ENCODE results near the gene MTF2.
A peak's percentile ranks its signal among the peaks of the same experiment; 100 is the strongest.
"Not testable (repeated sequence)": the region's sequence is repeated elsewhere in the genome, so short reads cannot be mapped to it uniquely, and the experiment has no call there.

The MTF2 gene

GRCh38 chr1:93142161-93142560, 63.1 kb downstream of the MTF2 start:
- no peak for DNase-seq (ENCODE audit: low read depth)

GRCh38 chr1:93143136-93143535, 64.1 kb downstream of the MTF2 start:
- DNase-seq (ENCODE audit: low read depth), result no peak

GRCh38 chr1:93143769-93144168, 64.7 kb downstream of the MTF2 start:
- no peak for DNase-seq (ENCODE audit: low read depth)

- DNase-seq (ENCODE audit: low read depth), result no peak
These were observed 68.9 kb downstream of the MTF2 start for GRCh38 chr1:93148001-93148400.

- no peak for DNase-seq (ENCODE audit: low read depth)
These were observed 71.6 kb downstream of the MTF2 start for GRCh38 chr1:93150729-93151128.

- DNase-seq (ENCODE audit: low read depth), result no peak
These were observed 72.4 kb downstream of the MTF2 start for GRCh38 chr1:93151474-93151873.

GRCh38 chr1:93152835-93153234, 73.8 kb downstream of the MTF2 start:
- DNase-seq (ENCODE audit: low read depth), result no peak

- no peak for DNase-seq (ENCODE audit: low read depth)
These were observed 75.8 kb downstream of the MTF2 start for GRCh38 chr1:93154898-93155297.

- no peak for DNase-seq (ENCODE audit: low read depth)
These were observed 76.3 kb downstream of the MTF2 start for GRCh38 chr1:93155335-93155734.

- no peak for DNase-seq (ENCODE audit: low read depth)
These were observed 80.3 kb downstream of the MTF2 start for GRCh38 chr1:93159337-93159736.

GRCh38 chr1:93163314-93163713, 84.2 kb downstream of the MTF2 start:
- DNase-seq (ENCODE audit: low read depth), result not testable (repeated sequence)

GRCh38 chr1:93164816-93165215, 85.7 kb downstream of the MTF2 start:
- DNase-seq (ENCODE audit: low read depth), result no peak

- not testable (repeated sequence) for DNase-seq (ENCODE audit: low read depth)
These were observed 86.8 kb downstream of the MTF2 start for GRCh38 chr1:93165895-93166294.

GRCh38 chr1:93167006-93167405, 87.9 kb downstream of the MTF2 start:
- DNase-seq (ENCODE audit: low read depth), result no peak

- not testable (repeated sequence) for DNase-seq (ENCODE audit: low read depth)
These were observed 91.1 kb downstream of the MTF2 start for GRCh38 chr1:93170141-93170678.

GRCh38 chr1:93171549-93172034, 92.5 kb downstream of the MTF2 start:
- DNase-seq (ENCODE audit: low read depth), result no peak

GRCh38 chr1:93172778-93173177, 93.7 kb downstream of the MTF2 start:
- DNase-seq (ENCODE audit: low read depth), result no peak

GRCh38 chr1:93174638-93175037, 95.6 kb downstream of the MTF2 start:
- not testable (repeated sequence) for DNase-seq (ENCODE audit: low read depth)

GRCh38 chr1:93177991-93178390, 98.9 kb downstream of the MTF2 start:
- no peak for DNase-seq (ENCODE audit: low read depth)

GRCh38 chr1:93178418-93178817, 99.3 kb downstream of the MTF2 start:
- DNase-seq (ENCODE audit: low read depth), result no peak

- DNase-seq (ENCODE audit: low read depth), result peak; percentile 85
These were observed 101.0 kb downstream of the MTF2 start, which contains the start of gene TMED5 for GRCh38 chr1:93179886-93180722. Gene TMED5, minus strand, starts transcription at chr1:93180413. Its CDS starts 171 bp downstream, at chr1:93180242.

GRCh38 chr1:93180723-93181613, 101.9 kb downstream of the MTF2 start, which contains the start of gene CCDC18:
Gene CCDC18, plus strand, starts transcription at chr1:93180724. Its CDS starts 2,638 bp downstream, at chr1:93183362.
- no peak for DNase-seq (ENCODE audit: low read depth)
